Measurements from ENCODE around the gene NFATC1.

NFATC1 gene

GRCh38 chr18:79395761-79396404 lies at the start of gene NFATC1:
Gene NFATC1, plus strand, starts transcription at chr18:79395930. Its CDS starts 295 bp downstream, at chr18:79396225.
- peaks cover 12% of the 10 kb centered on the region for H3K4me1 ChIP-seq (ENCODE audit: control insufficient read depth, insufficient read depth, low read length)
- H3K27me3 ChIP-seq (ENCODE audit: control insufficient read depth, insufficient read depth, low read length) = no peaks in the 10 kb centered on the region
- peak within 1 kb of the TSS; percentile 89 for H3K27ac ChIP-seq (ENCODE audit: low read depth, low read length)
- H3K36me3 ChIP-seq (ENCODE audit: control insufficient read depth, insufficient read depth, low read length) = no peaks in the 10 kb centered on the region
- H3K4me3 ChIP-seq (ENCODE audit: low read length) = peak within 1 kb of the TSS; percentile 64
- H3K9ac ChIP-seq (ENCODE audit: low read length) = no peak within 1 kb of the TSS

GRCh38 chr18:79345981-79346380 lies 49.7 kb upstream of the NFATC1 start:
- Histone ChIP-seq H3K36me3 (ENCODE audit: control insufficient read depth, insufficient read depth, low read length) (peaks cover 29% of the 10 kb centered on the region), H3K4me3 (ENCODE audit: low read length) (no peak overlapping the region)

GRCh38 chr18:79348066-79348465 lies 47.7 kb upstream of the NFATC1 start:
- Histone ChIP-seq H3K4me1 (ENCODE audit: control insufficient read depth, insufficient read depth, low read length) (no peaks in the 10 kb centered on the region), H3K9ac (ENCODE audit: low read length) (no peak overlapping the region), H3K36me3 (ENCODE audit: control insufficient read depth, insufficient read depth, low read length) (peaks cover 29% of the 10 kb centered on the region)

More at GRCh38 chr18:79345981-79346380, 49.7 kb upstream of the NFATC1 start:
- Histone ChIP-seq H3K27me3 (ENCODE audit: control insufficient read depth, insufficient read depth, low read length) (no peaks in the 10 kb centered on the region), H3K27ac (ENCODE audit: low read depth, low read length) (no peak overlapping the region), H3K4me1 (ENCODE audit: control insufficient read depth, insufficient read depth, low read length) (no peaks in the 10 kb centered on the region), H3K9ac (ENCODE audit: low read length) (no peak overlapping the region)

GRCh38 chr18:79352432-79352831 lies 43.3 kb upstream of the NFATC1 start:
- no peak overlapping the region for H3K27ac ChIP-seq (ENCODE audit: low read depth, low read length)
- H3K4me3 ChIP-seq (ENCODE audit: low read length) = no peak overlapping the region
- no peak overlapping the region for H3K9ac ChIP-seq (ENCODE audit: low read length)
- no peaks in the 10 kb centered on the region for H3K27me3 ChIP-seq (ENCODE audit: control insufficient read depth, insufficient read depth, low read length)
- no peaks in the 10 kb centered on the region for H3K4me1 ChIP-seq (ENCODE audit: control insufficient read depth, insufficient read depth, low read length)
- H3K36me3 ChIP-seq (ENCODE audit: control insufficient read depth, insufficient read depth, low read length) = peaks cover 14% of the 10 kb centered on the region

More at GRCh38 chr18:79348066-79348465, 47.7 kb upstream of the NFATC1 start:
- Histone ChIP-seq H3K27ac (ENCODE audit: low read depth, low read length) (no peak overlapping the region), H3K4me3 (ENCODE audit: low read length) (no peak overlapping the region), H3K27me3 (ENCODE audit: control insufficient read depth, insufficient read depth, low read length) (no peaks in the 10 kb centered on the region)

- Histone ChIP-seq H3K4me3 (ENCODE audit: low read length) (no peak overlapping the region), H3K9ac (ENCODE audit: low read length) (no peak overlapping the region), H3K4me1 (ENCODE audit: control insufficient read depth, insufficient read depth, low read length) (no peaks in the 10 kb centered on the region), H3K36me3 (ENCODE audit: control insufficient read depth, insufficient read depth, low read length) (peaks cover 14% of the 10 kb centered on the region), H3K27me3 (ENCODE audit: control insufficient read depth, insufficient read depth, low read length) (no peaks in the 10 kb centered on the region), H3K27ac (ENCODE audit: low read depth, low read length) (no peak overlapping the region)
These were observed 42.5 kb upstream of the NFATC1 start for GRCh38 chr18:79353267-79353666.

- no peaks in the 10 kb centered on the region for H3K4me1 ChIP-seq (ENCODE audit: control insufficient read depth, insufficient read depth, low read length)
- H3K36me3 ChIP-seq (ENCODE audit: control insufficient read depth, insufficient read depth, low read length) = peaks cover 13% of the 10 kb centered on the region
- H3K27me3 ChIP-seq (ENCODE audit: control insufficient read depth, insufficient read depth, low read length) = no peaks in the 10 kb centered on the region
- no peak overlapping the region for H3K4me3 ChIP-seq (ENCODE audit: low read length)
- no peak overlapping the region for H3K27ac ChIP-seq (ENCODE audit: low read depth, low read length)
- no peak overlapping the region for H3K9ac ChIP-seq (ENCODE audit: low read length)
These were observed 41.4 kb upstream of the NFATC1 start for GRCh38 chr18:79354350-79354749.

- Histone ChIP-seq H3K27me3 (ENCODE audit: control insufficient read depth, insufficient read depth, low read length) (no peaks in the 10 kb centered on the region), H3K27ac (ENCODE audit: low read depth, low read length) (no peak overlapping the region), H3K4me3 (ENCODE audit: low read length) (no peak overlapping the region), H3K36me3 (ENCODE audit: control insufficient read depth, insufficient read depth, low read length) (peaks cover 9% of the 10 kb centered on the region), H3K4me1 (ENCODE audit: control insufficient read depth, insufficient read depth, low read length) (no peaks in the 10 kb centered on the region), H3K9ac (ENCODE audit: low read length) (no peak overlapping the region)
These were observed 40.0 kb upstream of the NFATC1 start for GRCh38 chr18:79355433-79356335.

- Histone ChIP-seq H3K4me3 (ENCODE audit: low read length) (no peak overlapping the region), H3K4me1 (ENCODE audit: control insufficient read depth, insufficient read depth, low read length) (no peaks in the 10 kb centered on the region), H3K36me3 (ENCODE audit: control insufficient read depth, insufficient read depth, low read length) (peaks cover 9% of the 10 kb centered on the region), H3K9ac (ENCODE audit: low read length) (no peak overlapping the region), H3K27me3 (ENCODE audit: control insufficient read depth, insufficient read depth, low read length) (no peaks in the 10 kb centered on the region), H3K27ac (ENCODE audit: low read depth, low read length) (no peak overlapping the region)
These were observed 39.3 kb upstream of the NFATC1 start for GRCh38 chr18:79356435-79356834.

- H3K4me3 ChIP-seq (ENCODE audit: low read length) = no peak overlapping the region
- H3K27me3 ChIP-seq (ENCODE audit: control insufficient read depth, insufficient read depth, low read length) = no peaks in the 10 kb centered on the region
- H3K36me3 ChIP-seq (ENCODE audit: control insufficient read depth, insufficient read depth, low read length) = peaks cover 10% of the 10 kb centered on the region
- H3K27ac ChIP-seq (ENCODE audit: low read depth, low read length) = no peak overlapping the region
- H3K4me1 ChIP-seq (ENCODE audit: control insufficient read depth, insufficient read depth, low read length) = no peaks in the 10 kb centered on the region
- H3K9ac ChIP-seq (ENCODE audit: low read length) = no peak overlapping the region
These were observed 34.8 kb upstream of the NFATC1 start for GRCh38 chr18:79360933-79361332.

GRCh38 chr18:79361766-79362522 lies 33.8 kb upstream of the NFATC1 start:
- H3K27ac ChIP-seq (ENCODE audit: low read depth, low read length) = no peak overlapping the region
- H3K27me3 ChIP-seq (ENCODE audit: control insufficient read depth, insufficient read depth, low read length) = no peaks in the 10 kb centered on the region
- no peak overlapping the region for H3K4me3 ChIP-seq (ENCODE audit: low read length)
- H3K36me3 ChIP-seq (ENCODE audit: control insufficient read depth, insufficient read depth, low read length) = peaks cover 10% of the 10 kb centered on the region
- no peak overlapping the region for H3K9ac ChIP-seq (ENCODE audit: low read length)
- no peaks in the 10 kb centered on the region for H3K4me1 ChIP-seq (ENCODE audit: control insufficient read depth, insufficient read depth, low read length)

GRCh38 chr18:79365701-79366100 lies 30.0 kb upstream of the NFATC1 start:
- Histone ChIP-seq H3K4me3 (ENCODE audit: low read length) (no peak overlapping the region), H3K4me1 (ENCODE audit: control insufficient read depth, insufficient read depth, low read length) (no peaks in the 10 kb centered on the region), H3K27ac (ENCODE audit: low read depth, low read length) (no peak overlapping the region), H3K27me3 (ENCODE audit: control insufficient read depth, insufficient read depth, low read length) (no peaks in the 10 kb centered on the region), H3K9ac (ENCODE audit: low read length) (no peak overlapping the region), H3K36me3 (ENCODE audit: control insufficient read depth, insufficient read depth, low read length) (peaks cover 6% of the 10 kb centered on the region)

All from rectal smooth muscle tissue (tissue), 1 donor.